ENCODE measurements around the gene PCDHB13.
"Not testable (repeated sequence)": the region's sequence is repeated elsewhere in the genome, so short reads cannot be mapped to it uniquely, and the experiment has no call there.

PCDHB13 gene

GRCh38 chr5:141196363-141196762 lies 17.4 kb upstream of the PCDHB13 start:
- no peaks in the 10 kb centered on the region for H3K4me1 ChIP-seq (ENCODE audit: control insufficient read depth, insufficient read depth, low read length)
- H3K4me3 ChIP-seq (ENCODE audit: low read depth, low read length) = no peak overlapping the region
- no peak overlapping the region for H3K27ac ChIP-seq (ENCODE audit: extremely low read depth, low read depth, low read length)
- ChIA-PET POLR2A (no interaction called here), CTCF (interaction anchor here (0.7 to 1.8 kb wide), 5 partner anchors 9 to 367 kb away, joined by 3 to 5 read pairs (median 3); partner anchors contain the start of gene PCDHB9)
- H3K9me3 ChIP-seq (ENCODE audit: control insufficient read depth, insufficient read depth, low read depth, low read length) = no peaks in the 10 kb centered on the region
- TF ChIP-seq ZNF791 (tag by site-specific recombination; IDR thresholded peaks at IDR 0.05) (no peak), PBX3 (CRISPR knock-in tag; IDR thresholded peaks at IDR 0.05) (no peak), SP7 (tag by site-specific recombination; IDR thresholded peaks at IDR 0.05) (no peak), REPIN1 (tag by site-specific recombination; IDR thresholded peaks at IDR 0.05; ENCODE audit: low read depth) (no peak), ZSCAN4 (tag by site-specific recombination; IDR thresholded peaks at IDR 0.05) (no peak), BCL11A (tag by site-specific recombination; IDR thresholded peaks at IDR 0.05; ENCODE audit: low read depth) (no peak), ZNF837 (tag by site-specific recombination; IDR thresholded peaks at IDR 0.05) (no peak)
- no peaks in the 10 kb centered on the region for H3K36me3 ChIP-seq (ENCODE audit: control insufficient read depth in 2 of 2, insufficient read depth in 1 of 2, low read length in 2 of 2)

GRCh38 chr5:141199359-141200235 lies 14.1 kb upstream of the PCDHB13 start, which contains the start of gene PCDHB11:
PCDHB11 (plus strand) TSS chr5:141199627; CDS start chr5:141199775, 148 bp downstream.
- H3K4me1 ChIP-seq (ENCODE audit: control insufficient read depth, insufficient read depth, low read length) = no peaks in the 10 kb centered on the region
- ChIA-PET CTCF (interaction anchor here (0.6 to 2.3 kb wide), 24 partner anchors 8 to 1777 kb away, joined by 3 to 13 read pairs (median 4); partner anchors contain the start of genes PCDHB12, PCDHB14, PCDHB16 and PCDHB6), POLR2A (no interaction called here)
- no peak for TF ChIP-seq KLF9 (tag by site-specific recombination; IDR thresholded peaks at IDR 0.05; ENCODE audit: low read depth)
- peak; percentile 57; the same call in 1 of the 2 replicates for TF ChIP-seq ZBTB20 (tag by site-specific recombination; IDR thresholded peaks at IDR 0.05)
- TF ChIP-seq, protein P1, sequence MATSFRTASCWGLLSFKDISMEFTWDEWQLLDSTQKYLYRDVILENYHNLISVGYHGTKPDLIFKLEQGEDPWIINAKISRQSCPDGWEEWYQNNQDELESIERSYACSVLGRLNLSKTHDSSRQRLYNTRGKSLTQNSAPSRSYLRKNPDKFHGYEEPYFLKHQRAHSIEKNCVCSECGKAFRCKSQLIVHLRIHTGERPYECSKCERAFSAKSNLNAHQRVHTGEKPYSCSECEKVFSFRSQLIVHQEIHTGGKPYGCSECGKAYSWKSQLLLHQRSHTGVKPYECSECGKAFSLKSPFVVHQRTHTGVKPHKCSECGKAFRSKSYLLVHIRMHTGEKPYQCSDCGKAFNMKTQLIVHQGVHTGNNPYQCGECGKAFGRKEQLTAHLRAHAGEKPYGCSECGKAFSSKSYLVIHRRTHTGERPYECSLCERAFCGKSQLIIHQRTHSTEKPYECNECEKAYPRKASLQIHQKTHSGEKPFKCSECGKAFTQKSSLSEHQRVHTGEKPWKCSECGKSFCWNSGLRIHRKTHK (tag by site-specific recombination; IDR thresholded peaks at IDR 0.05) = no peak
- no peak for TF ChIP-seq ZNF174 (tag by site-specific recombination; IDR thresholded peaks at IDR 0.05)
- TF ChIP-seq ZNF654 (tag by site-specific recombination; IDR thresholded peaks at IDR 0.05; ENCODE audit: low read depth) = peak; percentile 63
- TF ChIP-seq ZNF2 (tag by site-specific recombination; IDR thresholded peaks at IDR 0.05) = 0 out of 2 replicates have a peak, but pooled peaks have one; percentile 19
- H3K9me3 ChIP-seq (ENCODE audit: control insufficient read depth, insufficient read depth, low read depth, low read length) = no peaks in the 10 kb centered on the region
- H3K27ac ChIP-seq (ENCODE audit: extremely low read depth, low read depth, low read length) = no peak within 1 kb of the TSS
- no peaks in the 10 kb centered on the region for H3K36me3 ChIP-seq (ENCODE audit: control insufficient read depth in 2 of 2, insufficient read depth in 1 of 2, low read length in 2 of 2)
- peak within 1 kb of the TSS; percentile 28 for H3K4me3 ChIP-seq (ENCODE audit: low read depth, low read length)

DNA sequence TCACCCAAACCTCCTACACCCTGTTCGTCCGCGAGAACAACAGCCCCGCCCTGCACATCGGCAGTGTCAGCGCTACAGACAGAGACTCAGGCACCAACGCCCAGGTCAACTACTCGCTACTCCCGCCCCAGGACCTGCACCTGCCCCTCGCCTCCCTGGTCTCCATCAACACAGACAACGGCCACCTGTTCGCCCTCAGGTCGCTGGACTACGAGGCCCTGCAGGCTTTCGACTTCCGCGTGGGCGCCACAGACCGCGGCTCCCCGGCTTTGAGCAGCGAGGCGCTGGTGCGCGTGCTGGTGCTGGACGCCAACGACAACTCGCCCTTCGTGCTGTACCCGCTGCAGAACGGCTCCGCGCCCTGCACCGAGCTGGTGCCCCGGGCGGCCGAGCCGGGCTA lies 12.6 kb upstream of the PCDHB13 start:
- H3K36me3 ChIP-seq (ENCODE audit: control insufficient read depth in 2 of 2, insufficient read depth in 1 of 2, low read length in 2 of 2); H3K4me3 ChIP-seq (ENCODE audit: low read depth, low read length); CTCF ChIA-PET; H3K4me1 ChIP-seq (ENCODE audit: control insufficient read depth, insufficient read depth, low read length); H3K9me3 ChIP-seq (ENCODE audit: control insufficient read depth, insufficient read depth, low read depth, low read length); H3K27ac ChIP-seq (ENCODE audit: extremely low read depth, low read depth, low read length); POLR2A ChIA-PET: not testable (repeated sequence)

GRCh38 chr5:141201646-141202045 lies 12.1 kb upstream of the PCDHB13 start:
- H3K4me3 ChIP-seq (ENCODE audit: low read depth, low read length); H3K36me3 ChIP-seq (ENCODE audit: control insufficient read depth in 2 of 2, insufficient read depth in 1 of 2, low read length in 2 of 2); POLR2A ChIA-PET; H3K4me1 ChIP-seq (ENCODE audit: control insufficient read depth, insufficient read depth, low read length); H3K27ac ChIP-seq (ENCODE audit: extremely low read depth, low read depth, low read length); H3K9me3 ChIP-seq (ENCODE audit: control insufficient read depth, insufficient read depth, low read depth, low read length): not testable (repeated sequence)
- CTCF ChIA-PET = interaction anchor here (0.6 to 0.7 kb wide), 2 partner anchors 69 to 323 kb away, joined by 3 to 4 read pairs; no protein-coding TSS in a partner anchor
